Lower leg skin (tissue), 4 donors: ENCODE data around the gene SPHK2. TPM values are rescaled to one million over a fixed set of nuclear protein-coding genes. Genes with fewer than 3 reads are reported as not detected.

ENCODE experiments used
- DNase-seq, 2 donors: peaks; one replicate each; pipeline ENCODE4 v3.0.0-alpha.2; 2019; ENCODE audit warnings: low spot score in 2 of 2
- H3K4me3 ChIP-seq: fragments of 200-600 bp; sonication (generic); 2 replicates; pipeline ENCODE4 v1.5.1; 2017; ENCODE audit warnings: mild to moderate bottlenecking, low read depth; ENCODE audit not compliant: poor library complexity, severe bottlenecking
- POLR2A ChIP-seq, 2 donors: fragments of 450-650 bp; IDR thresholded peaks; one replicate each; pipeline ENCODE4 v1.6.1; 2016 to 2017; ENCODE audit warnings: antibody characterized with exemption in 2 of 2, mild to moderate bottlenecking in 1 of 2, moderate library complexity in 1 of 2
- WGBS, 2 donors: methylation state at CpG; one replicate each; pipeline ENCODE4 v1.1.5; 2018; 5-methylcytosine and 5-hydroxymethylcytosine counted together
- intact Hi-C: fragments of 100-400 bp; cut with DNase I; formaldehyde crosslinking; loops from one replicate; pipeline ENCODE4 v1.15.0; 2023; ENCODE audit warnings: low total_unique reads
- total RNA-seq, 4 donors: library from RNA; depleted of rRNA; stranded (reverse); fragments of >200 nt; gene quantifications; one replicate each; pipeline ENCODE4 v1.1.0, GENCODE V29; 2016
- TF ChIP-seq, protein P1 (sequence below), 3 donors: fragments of 450-650 bp; IDR thresholded peaks; one replicate each; pipeline ENCODE4 v1.5.1; 2016; ENCODE audit warnings: antibody characterized with exemption in 3 of 3, mild to moderate bottlenecking in 3 of 3, moderate library complexity in 2 of 3

The SPHK2 gene
- total RNA-seq, 4 donors from 2014 or later: 2.2 to 8.8 (median 6.1) TPM

DNA sequence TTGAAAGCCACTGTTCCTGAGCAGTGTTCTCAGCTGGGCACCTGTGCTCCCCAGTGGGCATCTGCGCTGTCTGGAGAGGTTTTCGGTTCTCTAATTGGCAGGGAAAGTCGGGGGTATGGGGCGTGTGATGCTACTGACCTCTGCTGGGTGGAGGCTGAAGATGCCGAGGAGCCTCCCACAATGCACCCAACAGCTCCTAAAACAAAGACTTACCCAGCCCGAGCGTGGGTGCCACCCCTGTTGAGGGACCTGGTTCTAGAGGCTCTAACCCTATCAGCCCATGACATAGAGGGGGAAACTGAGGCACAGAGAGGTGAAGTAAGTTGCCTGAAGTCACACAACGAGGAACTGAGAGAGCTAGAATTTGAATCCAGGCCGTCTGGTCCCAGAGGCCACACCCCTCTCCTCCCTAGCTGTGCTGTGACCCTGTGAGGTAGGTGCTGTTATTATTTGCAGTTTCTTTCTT is 10.5 kb upstream of the SPHK2 start:
- no peak overlapping the region for H3K4me3 ChIP-seq
- no peak for TF ChIP-seq POLR2A (IDR thresholded peaks at IDR 0.05)
- TF ChIP-seq, protein P1, sequence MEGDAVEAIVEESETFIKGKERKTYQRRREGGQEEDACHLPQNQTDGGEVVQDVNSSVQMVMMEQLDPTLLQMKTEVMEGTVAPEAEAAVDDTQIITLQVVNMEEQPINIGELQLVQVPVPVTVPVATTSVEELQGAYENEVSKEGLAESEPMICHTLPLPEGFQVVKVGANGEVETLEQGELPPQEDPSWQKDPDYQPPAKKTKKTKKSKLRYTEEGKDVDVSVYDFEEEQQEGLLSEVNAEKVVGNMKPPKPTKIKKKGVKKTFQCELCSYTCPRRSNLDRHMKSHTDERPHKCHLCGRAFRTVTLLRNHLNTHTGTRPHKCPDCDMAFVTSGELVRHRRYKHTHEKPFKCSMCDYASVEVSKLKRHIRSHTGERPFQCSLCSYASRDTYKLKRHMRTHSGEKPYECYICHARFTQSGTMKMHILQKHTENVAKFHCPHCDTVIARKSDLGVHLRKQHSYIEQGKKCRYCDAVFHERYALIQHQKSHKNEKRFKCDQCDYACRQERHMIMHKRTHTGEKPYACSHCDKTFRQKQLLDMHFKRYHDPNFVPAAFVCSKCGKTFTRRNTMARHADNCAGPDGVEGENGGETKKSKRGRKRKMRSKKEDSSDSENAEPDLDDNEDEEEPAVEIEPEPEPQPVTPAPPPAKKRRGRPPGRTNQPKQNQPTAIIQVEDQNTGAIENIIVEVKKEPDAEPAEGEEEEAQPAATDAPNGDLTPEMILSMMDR (IDR thresholded peaks at IDR 0.05): no peak
- 30 to 32% methylated on average over 9 of the region's 9 CpGs for WGBS, 2 donors
- intact Hi-C loops: no loop called here
- DNase-seq: no peak

DNA sequence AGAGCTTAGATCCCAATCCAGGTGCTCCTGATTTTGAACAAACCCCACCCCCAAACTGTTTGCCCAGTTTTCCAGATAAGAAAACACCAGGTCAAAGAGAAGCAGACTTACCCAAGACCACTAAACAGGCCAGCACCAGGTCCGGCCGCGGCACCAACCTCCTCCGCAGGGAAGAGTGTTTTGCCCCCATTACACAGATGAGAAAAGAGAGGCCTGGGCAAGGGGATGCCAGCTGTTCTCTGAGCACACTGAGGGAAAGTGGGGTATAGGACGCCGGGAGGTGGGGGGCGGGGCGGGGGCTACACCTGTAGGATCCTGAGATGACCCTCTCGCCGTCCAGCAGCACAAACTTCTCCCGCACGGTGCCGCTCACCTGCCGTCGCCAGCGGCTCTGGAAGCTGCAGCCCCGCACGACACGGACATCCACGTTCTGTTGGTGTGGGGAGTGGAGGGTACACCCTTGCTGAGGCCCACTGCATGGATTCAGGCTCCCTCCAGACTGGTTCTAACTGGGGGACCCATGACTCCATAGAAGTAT is 9.7 kb upstream of the SPHK2 start:
- no peak overlapping the region for H3K4me3 ChIP-seq
- WGBS, 2 donors: 91% methylated on average over 20 of the region's 20 CpGs
- no peak for DNase-seq
- intact Hi-C loops: no loop called here
- TF ChIP-seq, protein P1 (IDR thresholded peaks at IDR 0.05): no peak

DNA sequence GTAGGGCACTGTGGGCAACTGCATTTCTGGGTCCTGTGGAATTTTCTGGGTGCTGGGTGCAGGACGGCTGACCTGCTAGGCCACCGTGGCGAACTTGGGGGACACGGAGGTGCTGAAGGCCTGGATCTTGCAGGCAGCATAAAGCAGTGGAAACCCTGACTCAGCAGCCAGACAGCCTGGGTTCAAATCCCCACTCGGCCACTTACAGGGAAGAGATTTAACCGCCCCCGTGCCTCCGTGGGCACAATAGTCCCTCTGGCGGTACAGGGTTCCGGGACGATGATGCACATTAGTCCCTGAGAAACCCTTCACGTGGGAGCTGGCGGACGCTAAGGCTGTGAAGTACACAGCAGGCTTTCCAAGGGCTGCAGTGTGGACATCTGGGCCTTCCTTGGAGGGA is 7.4 kb upstream of the SPHK2 start:
- 85 to 87% methylated on average over 14 of the region's 14 CpGs for WGBS, 2 donors
- H3K4me3 ChIP-seq: no peak overlapping the region
- intact Hi-C loops: no loop called here
- TF ChIP-seq, protein P1 (IDR thresholded peaks at IDR 0.05): no peak
- no peak for TF ChIP-seq POLR2A (IDR thresholded peaks at IDR 0.05)
- no peak for DNase-seq

DNA sequence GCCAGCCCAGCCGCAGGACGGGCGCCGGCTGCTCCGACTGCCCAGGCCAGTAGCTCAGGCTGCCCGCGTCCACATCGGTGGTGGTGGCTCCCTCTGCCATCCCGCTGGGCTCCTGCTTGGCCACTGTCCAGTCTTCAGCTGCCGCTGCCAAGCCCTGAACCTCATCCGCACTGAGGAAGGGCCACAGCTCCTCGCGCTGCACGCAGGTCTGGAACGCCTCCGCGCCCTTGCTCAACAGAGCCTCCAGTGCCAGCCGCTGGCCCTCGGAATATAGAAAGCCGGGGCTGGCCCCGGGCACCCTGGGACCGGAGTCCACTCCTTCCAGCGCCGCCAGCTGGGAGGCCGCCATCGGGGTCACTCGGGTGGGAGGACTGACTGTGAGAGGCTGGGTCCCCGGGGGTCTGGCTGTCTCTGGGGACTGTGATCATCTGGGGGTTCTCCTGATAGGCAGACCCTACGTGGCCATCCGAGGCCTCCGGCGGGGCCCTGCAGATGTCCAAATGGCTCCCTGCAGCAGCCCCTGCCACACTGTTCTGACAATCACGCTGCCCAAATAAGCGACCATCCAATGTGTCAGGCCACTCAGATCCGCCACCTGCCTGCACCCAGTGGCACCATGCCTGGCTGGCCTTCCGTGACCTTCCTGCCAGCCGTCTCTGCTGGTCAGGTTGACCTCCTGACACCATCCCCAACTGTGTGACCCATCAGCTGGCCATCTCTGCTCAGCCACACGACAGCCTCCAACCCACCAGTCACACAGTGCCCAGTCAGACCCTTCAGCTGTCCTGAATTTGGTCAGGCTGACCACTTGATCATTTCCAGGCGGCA is 6.1 kb upstream of the SPHK2 start:
- H3K4me3 ChIP-seq: no peak overlapping the region
- TF ChIP-seq, protein P1 (IDR thresholded peaks at IDR 0.05): no peak
- TF ChIP-seq POLR2A (IDR thresholded peaks at IDR 0.05): no peak
- WGBS, 2 donors: 83 to 86% methylated on average over 21 to 29 of the region's 39 CpGs
- DNase-seq: no peak
- intact Hi-C loops: no loop called here

DNA sequence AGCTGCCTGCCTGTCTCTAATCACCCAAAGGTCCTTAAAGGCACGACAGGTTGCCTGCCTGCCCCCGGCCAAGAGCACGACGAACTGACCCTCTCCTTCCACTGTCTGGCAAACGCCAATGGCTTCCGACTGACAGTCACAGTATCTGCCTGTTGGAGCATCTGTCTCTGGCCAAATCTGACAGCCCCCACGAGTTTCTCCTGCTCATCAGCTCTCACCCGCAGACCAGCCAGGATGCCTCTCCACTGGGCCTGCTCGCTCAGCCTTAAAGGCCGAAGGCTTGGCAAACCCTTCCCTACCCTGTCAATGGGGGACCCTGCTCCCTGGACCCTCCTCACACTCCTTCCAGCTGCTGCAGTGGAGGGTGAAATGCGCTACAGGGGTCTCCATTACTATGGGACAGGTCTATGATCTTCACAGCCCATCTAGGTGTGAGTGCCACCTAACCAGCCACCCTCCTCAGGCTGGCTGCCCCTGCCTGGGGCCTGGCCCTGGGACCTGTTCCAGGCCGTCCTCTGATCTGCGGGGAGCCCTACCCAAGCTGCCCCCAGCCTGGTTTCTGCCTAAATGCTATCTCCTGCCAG is 5.4 kb upstream of the SPHK2 start:
- TF ChIP-seq, protein P1 (IDR thresholded peaks at IDR 0.05): no peak
- no peak for TF ChIP-seq POLR2A (IDR thresholded peaks at IDR 0.05)
- H3K4me3 ChIP-seq: no peak overlapping the region
- WGBS, 2 donors: 73 to 78% methylated on average over 13 of the region's 13 CpGs
- intact Hi-C loops: no loop called here
- no peak for DNase-seq
